ENCODE data around the gene NREP. TPM values are rescaled to one million over a fixed set of nuclear protein-coding genes. Genes with fewer than 3 reads are reported as not detected.

NREP gene
- polyA plus RNA-seq (2013): 166 and 175 TPM in 2 replicates

DNA sequence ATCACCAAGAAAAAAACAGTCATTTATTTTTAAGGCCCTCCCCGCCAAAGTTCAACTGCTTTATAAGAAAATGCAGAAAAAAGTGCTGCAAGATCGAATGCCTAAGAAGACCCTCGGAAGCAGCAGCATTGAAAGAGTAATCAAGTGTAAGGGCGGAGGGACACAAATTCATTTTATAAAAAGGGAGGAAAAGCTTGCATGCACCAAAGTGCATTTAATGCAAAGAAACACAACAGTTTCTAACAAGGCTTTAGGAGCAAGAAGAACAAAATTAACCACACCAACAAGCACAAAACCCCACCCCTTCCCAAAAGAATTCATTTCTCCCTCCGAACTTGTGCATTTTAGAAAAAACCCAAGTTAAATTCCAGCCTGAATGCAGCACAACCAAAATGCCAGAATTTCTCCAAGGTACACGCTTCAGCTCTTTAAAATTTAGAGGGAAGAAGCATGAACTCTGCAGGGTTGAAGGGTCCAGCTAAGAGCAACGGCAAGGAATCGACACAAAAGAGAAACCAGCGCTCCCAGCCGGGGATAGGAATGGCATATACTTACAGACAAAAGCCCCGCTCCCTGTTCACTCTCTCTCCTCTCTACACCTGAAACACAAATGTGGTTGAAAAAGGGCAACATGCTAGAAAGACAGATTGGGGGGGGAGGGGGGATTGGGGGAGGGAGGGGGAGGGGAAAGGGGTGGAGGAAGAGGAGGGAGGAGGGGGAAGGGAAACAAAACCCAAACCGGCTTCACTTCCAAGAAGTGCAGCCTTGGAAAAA is at the start of gene NREP:
Gene NREP (minus strand): TSS at position 614 of the 774 bp plus-strand sequence. CDS start 1,422 bp downstream, outside the sequence.
- Histone ChIP-seq H4K12ac (ENCODE audit: low read depth, low read length) (peak within 1 kb of the TSS; percentile 99), H2BK5ac (ENCODE audit: low read depth, low read length, poor library complexity) (peak within 1 kb of the TSS; percentile 93), H3K4me3 (ENCODE audit: low read depth, low read length) (peak within 1 kb of the TSS; percentile 70), H3K23ac (ENCODE audit: low read length) (no peak within 1 kb of the TSS), H3K79me1 (ENCODE audit: low read length) (peaks cover 11% of the 10 kb centered on the region), H3K4me2 (ENCODE audit: low read length) (peak within 1 kb of the TSS; percentile 95), H3K4me1 (ENCODE audit: control insufficient read depth in 1 of 2, insufficient read depth in 2 of 2, low read length in 2 of 2) (no peaks in the 10 kb centered on the region), H3K18ac (ENCODE audit: low read length) (peak within 1 kb of the TSS; percentile 99), H4K91ac (ENCODE audit: low read depth, low read length) (peak within 1 kb of the TSS; percentile 98), H3K27ac (ENCODE audit: low read depth, low read length) (peak within 1 kb of the TSS; percentile 97), H3K9me3 (ENCODE audit: insufficient read depth, low read depth, low read length) (no peaks in the 10 kb centered on the region), H3K9ac (ENCODE audit: low read length) (peak within 1 kb of the TSS; percentile 94), H3K36me3 (ENCODE audit: control insufficient read depth in 1 of 2, insufficient read depth in 2 of 2, low read length in 2 of 2) (peaks cover 0 to 1% of the 10 kb centered on the region in 2 experiments), H3K27me3 (ENCODE audit: insufficient read depth, low read length) (no peaks in the 10 kb centered on the region), H2BK120ac (ENCODE audit: insufficient read depth, low read length, poor library complexity) (peak within 1 kb of the TSS; percentile 91), H4K8ac (ENCODE audit: low read depth, low read length) (peak within 1 kb of the TSS; percentile 94), H2BK12ac (ENCODE audit: low read length) (peak within 1 kb of the TSS; percentile 59), H3K4ac (ENCODE audit: low read depth, low read length) (peak within 1 kb of the TSS; percentile 84), H3K79me2 (ENCODE audit: control insufficient read depth, insufficient read depth, low read length, poor library complexity) (peaks cover 5% of the 10 kb centered on the region), H2AFZ (ENCODE audit: insufficient read depth, low read length, poor library complexity) (peak within 1 kb of the TSS; percentile 80), H3K14ac (ENCODE audit: low read length) (peak within 1 kb of the TSS; percentile 90), H2AK5ac (ENCODE audit: low read length) (peak within 1 kb of the TSS; percentile 18)
- peak; percentile 7 to 43 for DNase-seq
- no CpG with 5 or more reads among the region's 12 CpGs for WGBS (ENCODE audit: extremely low coverage, insufficient coverage, insufficient read length)

- Histone ChIP-seq H3K4me3 (ENCODE audit: low read depth, low read length) (no peak overlapping the region), H3K27ac (ENCODE audit: low read depth, low read length) (no peak overlapping the region), H2BK120ac (ENCODE audit: insufficient read depth, low read length, poor library complexity) (no peak overlapping the region), H3K18ac (ENCODE audit: low read length) (no peak overlapping the region), H3K79me2 (ENCODE audit: control insufficient read depth, insufficient read depth, low read length, poor library complexity) (no peaks in the 10 kb centered on the region), H2BK5ac (ENCODE audit: low read depth, low read length, poor library complexity) (no peak overlapping the region), H3K4me2 (ENCODE audit: low read length) (no peak overlapping the region), H3K9ac (ENCODE audit: low read length) (no peak overlapping the region), H3K27me3 (ENCODE audit: insufficient read depth, low read length) (no peaks in the 10 kb centered on the region), H3K79me1 (ENCODE audit: low read length) (no peaks in the 10 kb centered on the region), H2AK5ac (ENCODE audit: low read length) (no peak overlapping the region), H3K9me3 (ENCODE audit: insufficient read depth, low read depth, low read length) (no peaks in the 10 kb centered on the region), H3K4me1 (ENCODE audit: control insufficient read depth in 1 of 2, insufficient read depth in 2 of 2, low read length in 2 of 2) (peaks cover 0 to 3% of the 10 kb centered on the region in 2 experiments), H4K91ac (ENCODE audit: low read depth, low read length) (no peak overlapping the region), H3K23ac (ENCODE audit: low read length) (no peak overlapping the region), H3K14ac (ENCODE audit: low read length) (no peak overlapping the region), H4K8ac (ENCODE audit: low read depth, low read length) (no peak overlapping the region), H3K4ac (ENCODE audit: low read depth, low read length) (no peak overlapping the region), H4K12ac (ENCODE audit: low read depth, low read length) (no peak overlapping the region), H2AFZ (ENCODE audit: insufficient read depth, low read length, poor library complexity) (no peak overlapping the region), H2BK12ac (ENCODE audit: low read length) (no peak overlapping the region), H3K36me3 (ENCODE audit: control insufficient read depth in 1 of 2, insufficient read depth in 2 of 2, low read length in 2 of 2) (no peaks in the 10 kb centered on the region)
- no peak for DNase-seq
- WGBS (ENCODE audit: extremely low coverage, insufficient coverage, insufficient read length): no CpG with 5 or more reads among the region's 2 CpGs
Observed at GRCh38 chr5:111806753-111807152, 49.8 kb upstream of the NREP start.

- Histone ChIP-seq H3K36me3 (ENCODE audit: control insufficient read depth in 1 of 2, insufficient read depth in 2 of 2, low read length in 2 of 2) (no peaks in the 10 kb centered on the region), H3K79me1 (ENCODE audit: low read length) (no peaks in the 10 kb centered on the region), H3K4me2 (ENCODE audit: low read length) (no peak overlapping the region), H3K18ac (ENCODE audit: low read length) (no peak overlapping the region), H3K27ac (ENCODE audit: low read depth, low read length) (no peak overlapping the region), H3K79me2 (ENCODE audit: control insufficient read depth, insufficient read depth, low read length, poor library complexity) (no peaks in the 10 kb centered on the region), H3K4me3 (ENCODE audit: low read depth, low read length) (no peak overlapping the region), H2BK5ac (ENCODE audit: low read depth, low read length, poor library complexity) (no peak overlapping the region), H4K91ac (ENCODE audit: low read depth, low read length) (no peak overlapping the region), H3K23ac (ENCODE audit: low read length) (no peak overlapping the region), H4K8ac (ENCODE audit: low read depth, low read length) (no peak overlapping the region), H2AK5ac (ENCODE audit: low read length) (no peak overlapping the region), H3K4me1 (ENCODE audit: control insufficient read depth in 1 of 2, insufficient read depth in 2 of 2, low read length in 2 of 2) (peaks cover 0 to 3% of the 10 kb centered on the region in 2 experiments), H4K12ac (ENCODE audit: low read depth, low read length) (no peak overlapping the region), H3K9me3 (ENCODE audit: insufficient read depth, low read depth, low read length) (no peaks in the 10 kb centered on the region), H3K9ac (ENCODE audit: low read length) (no peak overlapping the region), H3K27me3 (ENCODE audit: insufficient read depth, low read length) (no peaks in the 10 kb centered on the region), H2BK12ac (ENCODE audit: low read length) (no peak overlapping the region), H3K14ac (ENCODE audit: low read length) (no peak overlapping the region), H2AFZ (ENCODE audit: insufficient read depth, low read length, poor library complexity) (no peak overlapping the region), H3K4ac (ENCODE audit: low read depth, low read length) (no peak overlapping the region), H2BK120ac (ENCODE audit: insufficient read depth, low read length, poor library complexity) (no peak overlapping the region)
- no CpG with 5 or more reads among the region's 2 CpGs for WGBS (ENCODE audit: extremely low coverage, insufficient coverage, insufficient read length)
- DNase-seq: no peak
Observed at GRCh38 chr5:111806156-111806555, 49.2 kb upstream of the NREP start.

DNA sequence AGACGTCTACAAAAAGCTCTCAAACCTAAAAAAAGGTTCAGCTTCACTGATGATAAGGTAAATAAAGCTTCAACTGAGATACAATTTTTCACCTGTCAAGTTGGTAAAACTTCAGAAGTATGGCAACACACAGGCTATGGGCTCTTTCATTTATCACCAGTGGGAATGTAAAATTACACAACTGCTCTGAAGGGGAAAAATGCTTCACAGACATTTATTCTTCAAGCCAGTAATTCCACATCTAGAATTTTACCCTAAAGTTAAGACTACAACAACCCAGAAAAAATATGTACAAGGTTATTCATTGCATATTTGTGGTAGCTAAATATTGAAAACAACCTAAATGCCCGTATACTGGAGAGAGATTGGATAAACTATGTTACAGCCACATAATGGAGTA is 48.1 kb upstream of the NREP start:
- H3K27ac ChIP-seq (ENCODE audit: low read depth, low read length): no peak overlapping the region
- no peak overlapping the region for H2AFZ ChIP-seq (ENCODE audit: insufficient read depth, low read length, poor library complexity)
- H2BK5ac ChIP-seq (ENCODE audit: low read depth, low read length, poor library complexity): no peak overlapping the region
- no peak overlapping the region for H2BK120ac ChIP-seq (ENCODE audit: insufficient read depth, low read length, poor library complexity)
- no peak overlapping the region for H2BK12ac ChIP-seq (ENCODE audit: low read length)
- H3K9ac ChIP-seq (ENCODE audit: low read length): no peak overlapping the region
- no peaks in the 10 kb centered on the region for H3K79me1 ChIP-seq (ENCODE audit: low read length)
- H3K14ac ChIP-seq (ENCODE audit: low read length): no peak overlapping the region
- peak; percentile 21 to 74 for DNase-seq
- no peaks in the 10 kb centered on the region for H3K36me3 ChIP-seq (ENCODE audit: control insufficient read depth in 1 of 2, insufficient read depth in 2 of 2, low read length in 2 of 2)
- H3K27me3 ChIP-seq (ENCODE audit: insufficient read depth, low read length): no peaks in the 10 kb centered on the region
- no peak overlapping the region for H4K8ac ChIP-seq (ENCODE audit: low read depth, low read length)
- H4K12ac ChIP-seq (ENCODE audit: low read depth, low read length): no peak overlapping the region
- no peak overlapping the region for H2AK5ac ChIP-seq (ENCODE audit: low read length)
- WGBS (ENCODE audit: extremely low coverage, insufficient coverage, insufficient read length): no CpG with 5 or more reads among the region's 2 CpGs
- H3K4me1 ChIP-seq (ENCODE audit: control insufficient read depth in 1 of 2, insufficient read depth in 2 of 2, low read length in 2 of 2): peaks cover 0 to 5% of the 10 kb centered on the region in 2 experiments
- H3K18ac ChIP-seq (ENCODE audit: low read length): no peak overlapping the region
- no peak overlapping the region for H4K91ac ChIP-seq (ENCODE audit: low read depth, low read length)
- H3K23ac ChIP-seq (ENCODE audit: low read length): no peak overlapping the region
- H3K4me3 ChIP-seq (ENCODE audit: low read depth, low read length): no peak overlapping the region
- no peaks in the 10 kb centered on the region for H3K79me2 ChIP-seq (ENCODE audit: control insufficient read depth, insufficient read depth, low read length, poor library complexity)
- H3K9me3 ChIP-seq (ENCODE audit: insufficient read depth, low read depth, low read length): no peaks in the 10 kb centered on the region
- no peak overlapping the region for H3K4ac ChIP-seq (ENCODE audit: low read depth, low read length)
- no peak overlapping the region for H3K4me2 ChIP-seq (ENCODE audit: low read length)
